SU-DHL-6 (cell line): Measurements from ENCODE around the gene NUBPL.

ENCODE experiments used
- EZH2phosphoT487 ChIP-seq: fragments of 200-600 bp; sonication (generic), shearing (Covaris generic); conservative IDR thresholded peaks from 2 replicates; pipeline ENCODE4 v1.6.1; 2018; ENCODE audit warnings: mild to moderate bottlenecking, antibody characterized with exemption, low read length, moderate library complexity, mixed read lengths
- TF ChIP-seq, protein P1 (sequence below): fragments of 200-600 bp; sonication (generic); IDR thresholded peaks from one replicate; pipeline ENCODE4 v1.5.1; 2017; ENCODE audit warnings: antibody characterized with exemption, mild to moderate bottlenecking, low read length, moderate library complexity; ENCODE audit not compliant: insufficient read depth, poor library complexity, severe bottlenecking

DNA sequence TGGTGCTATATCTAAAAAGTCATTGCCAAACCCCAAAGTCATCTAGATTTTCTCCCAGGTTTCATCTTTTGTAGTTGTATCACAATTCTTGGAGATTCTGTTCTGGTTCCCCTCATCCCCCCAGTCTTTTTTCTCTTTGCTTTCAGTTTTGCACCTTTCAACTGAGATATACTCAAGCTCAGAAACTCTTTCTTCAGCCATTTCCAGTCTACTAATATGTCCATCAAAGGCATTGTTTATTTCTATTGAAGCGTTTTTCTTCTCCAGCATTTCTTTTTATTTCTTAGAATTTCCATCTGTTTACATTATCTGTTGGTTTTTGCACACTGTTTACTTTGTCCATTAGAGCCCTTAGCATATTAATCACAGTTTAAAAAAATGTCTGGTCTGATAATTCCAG lies 179.5 kb downstream of the NUBPL start:
- TF ChIP-seq, protein P1, sequence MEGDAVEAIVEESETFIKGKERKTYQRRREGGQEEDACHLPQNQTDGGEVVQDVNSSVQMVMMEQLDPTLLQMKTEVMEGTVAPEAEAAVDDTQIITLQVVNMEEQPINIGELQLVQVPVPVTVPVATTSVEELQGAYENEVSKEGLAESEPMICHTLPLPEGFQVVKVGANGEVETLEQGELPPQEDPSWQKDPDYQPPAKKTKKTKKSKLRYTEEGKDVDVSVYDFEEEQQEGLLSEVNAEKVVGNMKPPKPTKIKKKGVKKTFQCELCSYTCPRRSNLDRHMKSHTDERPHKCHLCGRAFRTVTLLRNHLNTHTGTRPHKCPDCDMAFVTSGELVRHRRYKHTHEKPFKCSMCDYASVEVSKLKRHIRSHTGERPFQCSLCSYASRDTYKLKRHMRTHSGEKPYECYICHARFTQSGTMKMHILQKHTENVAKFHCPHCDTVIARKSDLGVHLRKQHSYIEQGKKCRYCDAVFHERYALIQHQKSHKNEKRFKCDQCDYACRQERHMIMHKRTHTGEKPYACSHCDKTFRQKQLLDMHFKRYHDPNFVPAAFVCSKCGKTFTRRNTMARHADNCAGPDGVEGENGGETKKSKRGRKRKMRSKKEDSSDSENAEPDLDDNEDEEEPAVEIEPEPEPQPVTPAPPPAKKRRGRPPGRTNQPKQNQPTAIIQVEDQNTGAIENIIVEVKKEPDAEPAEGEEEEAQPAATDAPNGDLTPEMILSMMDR: no peak
- TF ChIP-seq EZH2phosphoT487: no peak
